Hepatocyte (in vitro differentiated cells): ENCODE data around the gene SMIM33.

ENCODE experiments used
- CTCF ChIP-seq: fragments of 200-600 bp; sonication (generic); IDR thresholded peaks from 2 replicates; pipeline ENCODE4 v1.5.1; 2016; ENCODE audit warnings: antibody characterized with exemption, mild to moderate bottlenecking; ENCODE audit not compliant: poor library complexity
- EZH2phosphoT487 ChIP-seq: fragments of 200-600 bp; sonication (generic); IDR thresholded peaks from one replicate; pipeline ENCODE4 v1.6.1; 2018; ENCODE audit warnings: antibody characterized with exemption, mild to moderate bottlenecking, low read depth, moderate library complexity; ENCODE audit not compliant: unreplicated experiment, severe bottlenecking

- TF ChIP-seq CTCF, result no peak
- no peak for TF ChIP-seq EZH2phosphoT487
Measured at GRCh38 chr5:139435676-139436075, 35.1 kb upstream of the SMIM33 start.
